ENCODE measurements around the gene DOCK4. TPM values are rescaled to one million over a fixed set of nuclear protein-coding genes. Genes with fewer than 3 reads are reported as not detected.

Gene DOCK4
- total RNA-seq, 1 experiment from 2014 or later: 20.4 TPM

DNA sequence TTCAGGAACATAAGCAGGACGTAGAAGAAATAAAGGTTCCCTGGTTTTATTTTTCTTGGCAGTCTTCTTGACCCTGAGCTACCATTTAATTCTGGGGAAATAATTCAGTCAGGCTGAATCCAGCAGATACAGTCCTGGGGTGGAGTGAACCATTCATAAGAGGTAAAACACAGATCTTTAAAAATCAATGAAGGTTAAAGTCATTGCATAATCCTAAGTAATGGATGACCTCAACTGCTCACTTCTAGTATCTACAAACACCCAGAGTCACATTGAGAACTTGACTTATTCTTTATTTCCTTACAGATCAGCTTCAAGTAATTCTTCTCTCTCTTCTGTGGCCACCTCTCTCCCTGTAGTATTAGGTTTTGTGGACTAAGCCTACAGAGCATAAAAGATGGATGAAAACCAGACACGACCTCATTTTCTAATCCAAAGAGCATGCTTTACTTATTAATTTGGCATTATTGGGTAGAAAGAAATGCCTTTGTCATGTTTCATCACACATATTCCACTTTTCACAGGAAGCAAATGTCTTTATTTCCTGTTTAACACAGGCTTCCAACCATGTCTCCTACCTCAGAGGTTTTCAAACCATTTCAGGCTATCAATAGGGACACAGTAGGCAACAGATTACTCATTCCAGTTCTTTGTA is 461.6 kb downstream of the DOCK4 start:
- POLR2A ChIA-PET: no interaction called here
- H3K4me3 Mint-ChIP-seq: no peak overlapping the region
- H3K36me3 Mint-ChIP-seq: peaks cover 26% of the 10 kb centered on the region
- no peaks in the 10 kb centered on the region for H3K27me3 Mint-ChIP-seq (ENCODE audit: low read depth)
- H3K27ac Mint-ChIP-seq: no peak overlapping the region
- H3K4me1 Mint-ChIP-seq: peaks cover 15% of the 10 kb centered on the region
- TF ChIP-seq FOXP1 (CRISPR knock-in tag; IDR thresholded peaks at IDR 0.05; ENCODE audit: borderline replicate concordance) (no peak), NR2C2 (CRISPR knock-in tag; IDR thresholded peaks at IDR 0.05) (no peak), RELA (CRISPR knock-in tag; IDR thresholded peaks at IDR 0.05; ENCODE audit: borderline replicate concordance) (no peak), GTF2I (CRISPR knock-in tag; conservative IDR thresholded peaks at IDR 0.05) (no peak), FOXK1 (CRISPR knock-in tag; IDR thresholded peaks at IDR 0.05) (no peak), NFE2L1 (CRISPR knock-in tag; IDR thresholded peaks at IDR 0.05) (no peak), SP1 (CRISPR knock-in tag; conservative IDR thresholded peaks at IDR 0.05) (no peak), IRF2 (CRISPR knock-in tag; IDR thresholded peaks at IDR 0.05; ENCODE audit: borderline replicate concordance, low read depth) (no peak), ZNF671 (CRISPR knock-in tag; IDR thresholded peaks at IDR 0.05) (no peak), RORB (CRISPR knock-in tag; IDR thresholded peaks at IDR 0.05) (no peak), CREM (CRISPR knock-in tag; IDR thresholded peaks at IDR 0.05) (no peak), SMAD3 (CRISPR knock-in tag; IDR thresholded peaks at IDR 0.05; ENCODE audit: borderline replicate concordance) (no peak), ZNF423 (CRISPR knock-in tag; IDR thresholded peaks at IDR 0.05) (no peak), FOXJ3 (CRISPR knock-in tag; IDR thresholded peaks at IDR 0.05; ENCODE audit: borderline replicate concordance) (no peak), ZNF396 (CRISPR knock-in tag; IDR thresholded peaks at IDR 0.05; ENCODE audit: borderline replicate concordance) (no peak)
- TF ChIP-seq, protein P1, sequence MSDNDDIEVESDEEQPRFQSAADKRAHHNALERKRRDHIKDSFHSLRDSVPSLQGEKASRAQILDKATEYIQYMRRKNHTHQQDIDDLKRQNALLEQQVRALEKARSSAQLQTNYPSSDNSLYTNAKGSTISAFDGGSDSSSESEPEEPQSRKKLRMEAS (CRISPR knock-in tag; IDR thresholded peaks at IDR 0.05): no peak
- TF ChIP-seq, protein P2, sequence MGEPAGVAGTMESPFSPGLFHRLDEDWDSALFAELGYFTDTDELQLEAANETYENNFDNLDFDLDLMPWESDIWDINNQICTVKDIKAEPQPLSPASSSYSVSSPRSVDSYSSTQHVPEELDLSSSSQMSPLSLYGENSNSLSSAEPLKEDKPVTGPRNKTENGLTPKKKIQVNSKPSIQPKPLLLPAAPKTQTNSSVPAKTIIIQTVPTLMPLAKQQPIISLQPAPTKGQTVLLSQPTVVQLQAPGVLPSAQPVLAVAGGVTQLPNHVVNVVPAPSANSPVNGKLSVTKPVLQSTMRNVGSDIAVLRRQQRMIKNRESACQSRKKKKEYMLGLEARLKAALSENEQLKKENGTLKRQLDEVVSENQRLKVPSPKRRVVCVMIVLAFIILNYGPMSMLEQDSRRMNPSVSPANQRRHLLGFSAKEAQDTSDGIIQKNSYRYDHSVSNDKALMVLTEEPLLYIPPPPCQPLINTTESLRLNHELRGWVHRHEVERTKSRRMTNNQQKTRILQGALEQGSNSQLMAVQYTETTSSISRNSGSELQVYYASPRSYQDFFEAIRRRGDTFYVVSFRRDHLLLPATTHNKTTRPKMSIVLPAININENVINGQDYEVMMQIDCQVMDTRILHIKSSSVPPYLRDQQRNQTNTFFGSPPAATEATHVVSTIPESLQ (CRISPR knock-in tag; IDR thresholded peaks at IDR 0.05): no peak
- ATAC-seq (no peak), DNase-seq (ENCODE audit: low spot score) (no peak)
- H3K9me3 Mint-ChIP-seq: 0 out of 2 replicates have a peak, but pooled peaks cover 7% of the 10 kb centered on the region
- CTCF ChIA-PET: no interaction called here

DNA sequence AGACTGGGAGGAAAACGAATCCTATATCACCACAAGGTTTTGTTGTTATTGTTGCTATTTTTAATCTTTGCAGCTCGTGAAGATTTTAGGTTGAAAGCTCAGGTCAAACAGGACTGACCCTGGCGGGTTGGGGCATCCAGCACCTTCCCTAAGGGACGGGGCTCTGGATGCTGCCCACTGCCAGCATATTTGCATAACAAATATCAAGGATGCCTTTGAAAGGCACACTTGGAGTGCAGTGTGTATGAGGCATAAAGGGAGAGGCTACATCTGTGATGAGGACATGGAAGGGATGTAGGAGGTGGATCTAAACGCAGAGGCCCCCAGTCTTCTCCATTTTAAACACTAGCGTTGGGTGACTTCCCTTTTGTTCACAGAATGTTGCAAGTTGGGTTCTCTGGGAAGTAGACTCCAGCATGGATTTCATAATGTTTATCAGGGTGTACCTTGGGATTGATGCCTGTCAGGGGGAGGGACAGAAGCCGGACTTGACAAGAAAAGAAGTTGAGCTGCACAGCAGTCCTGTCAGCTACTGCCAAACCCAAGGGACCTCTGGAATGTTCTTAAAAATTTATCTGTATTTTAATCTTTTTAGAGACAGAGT is 462.9 kb downstream of the DOCK4 start:
- CTCF ChIA-PET: interaction anchor here (1.2 to 3.5 kb wide), 4 partner anchors 13 to 752 kb away, joined by 5 to 18 read pairs (median 6); no protein-coding TSS in a partner anchor
- DNase-seq (ENCODE audit: low spot score): no peak
- no peak for TF ChIP-seq NFE2L1 (CRISPR knock-in tag; IDR thresholded peaks at IDR 0.05)
- no peak for TF ChIP-seq IRF2 (CRISPR knock-in tag; IDR thresholded peaks at IDR 0.05; ENCODE audit: borderline replicate concordance, low read depth)
- TF ChIP-seq NFATC4 (CRISPR knock-in tag; IDR thresholded peaks at IDR 0.05): no peak
- no peak for TF ChIP-seq NR2C2 (CRISPR knock-in tag; IDR thresholded peaks at IDR 0.05)
- TF ChIP-seq, protein P3, sequence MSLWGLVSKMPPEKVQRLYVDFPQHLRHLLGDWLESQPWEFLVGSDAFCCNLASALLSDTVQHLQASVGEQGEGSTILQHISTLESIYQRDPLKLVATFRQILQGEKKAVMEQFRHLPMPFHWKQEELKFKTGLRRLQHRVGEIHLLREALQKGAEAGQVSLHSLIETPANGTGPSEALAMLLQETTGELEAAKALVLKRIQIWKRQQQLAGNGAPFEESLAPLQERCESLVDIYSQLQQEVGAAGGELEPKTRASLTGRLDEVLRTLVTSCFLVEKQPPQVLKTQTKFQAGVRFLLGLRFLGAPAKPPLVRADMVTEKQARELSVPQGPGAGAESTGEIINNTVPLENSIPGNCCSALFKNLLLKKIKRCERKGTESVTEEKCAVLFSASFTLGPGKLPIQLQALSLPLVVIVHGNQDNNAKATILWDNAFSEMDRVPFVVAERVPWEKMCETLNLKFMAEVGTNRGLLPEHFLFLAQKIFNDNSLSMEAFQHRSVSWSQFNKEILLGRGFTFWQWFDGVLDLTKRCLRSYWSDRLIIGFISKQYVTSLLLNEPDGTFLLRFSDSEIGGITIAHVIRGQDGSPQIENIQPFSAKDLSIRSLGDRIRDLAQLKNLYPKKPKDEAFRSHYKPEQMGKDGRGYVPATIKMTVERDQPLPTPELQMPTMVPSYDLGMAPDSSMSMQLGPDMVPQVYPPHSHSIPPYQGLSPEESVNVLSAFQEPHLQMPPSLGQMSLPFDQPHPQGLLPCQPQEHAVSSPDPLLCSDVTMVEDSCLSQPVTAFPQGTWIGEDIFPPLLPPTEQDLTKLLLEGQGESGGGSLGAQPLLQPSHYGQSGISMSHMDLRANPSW (CRISPR knock-in tag; conservative IDR thresholded peaks at IDR 0.05; ENCODE audit: low read depth): no peak
- TF ChIP-seq GTF2I (CRISPR knock-in tag; conservative IDR thresholded peaks at IDR 0.05): no peak
- TF ChIP-seq, protein P4, sequence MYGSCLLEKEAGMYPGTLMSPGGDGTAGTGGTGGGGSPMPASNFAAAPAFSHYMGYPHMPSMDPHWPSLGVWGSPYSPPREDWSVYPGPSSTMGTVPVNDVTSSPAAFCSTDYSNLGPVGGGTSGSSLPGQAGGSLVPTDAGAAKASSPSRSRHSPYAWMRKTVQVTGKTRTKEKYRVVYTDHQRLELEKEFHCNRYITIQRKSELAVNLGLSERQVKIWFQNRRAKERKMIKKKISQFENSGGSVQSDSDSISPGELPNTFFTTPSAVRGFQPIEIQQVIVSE (CRISPR knock-in tag; IDR thresholded peaks at IDR 0.05; ENCODE audit: borderline replicate concordance): no peak
- TF ChIP-seq, protein P5, sequence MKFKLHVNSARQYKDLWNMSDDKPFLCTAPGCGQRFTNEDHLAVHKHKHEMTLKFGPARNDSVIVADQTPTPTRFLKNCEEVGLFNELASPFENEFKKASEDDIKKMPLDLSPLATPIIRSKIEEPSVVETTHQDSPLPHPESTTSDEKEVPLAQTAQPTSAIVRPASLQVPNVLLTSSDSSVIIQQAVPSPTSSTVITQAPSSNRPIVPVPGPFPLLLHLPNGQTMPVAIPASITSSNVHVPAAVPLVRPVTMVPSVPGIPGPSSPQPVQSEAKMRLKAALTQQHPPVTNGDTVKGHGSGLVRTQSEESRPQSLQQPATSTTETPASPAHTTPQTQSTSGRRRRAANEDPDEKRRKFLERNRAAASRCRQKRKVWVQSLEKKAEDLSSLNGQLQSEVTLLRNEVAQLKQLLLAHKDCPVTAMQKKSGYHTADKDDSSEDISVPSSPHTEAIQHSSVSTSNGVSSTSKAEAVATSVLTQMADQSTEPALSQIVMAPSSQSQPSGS (CRISPR knock-in tag; IDR thresholded peaks at IDR 0.05; ENCODE audit: borderline replicate concordance, low read depth): no peak
- no peak for TF ChIP-seq ZNF121 (CRISPR knock-in tag; IDR thresholded peaks at IDR 0.05)
- no peak for TF ChIP-seq TP53 (CRISPR knock-in tag; IDR thresholded peaks at IDR 0.05)
- no peak for TF ChIP-seq FOXK1 (CRISPR knock-in tag; IDR thresholded peaks at IDR 0.05)
- no peak for TF ChIP-seq HMGA2 (CRISPR knock-in tag; IDR thresholded peaks at IDR 0.05)
- TF ChIP-seq ZNF317 (CRISPR knock-in tag; IDR thresholded peaks at IDR 0.05; ENCODE audit: borderline replicate concordance, low read depth): no peak
- Mint-ChIP-seq H3K27ac (no peak overlapping the region), H3K27me3 (ENCODE audit: low read depth) (no peaks in the 10 kb centered on the region), H3K9me3 (0 out of 2 replicates have a peak, but pooled peaks cover 3% of the 10 kb centered on the region), H3K36me3 (peaks cover 25% of the 10 kb centered on the region), H3K4me1 (peaks cover 15% of the 10 kb centered on the region), H3K4me3 (no peak overlapping the region)
- peak; percentile 82 for ATAC-seq
- POLR2A ChIA-PET: no interaction called here
